ENCODE results near the gene AMY2B. TPM values are rescaled to one million over a fixed set of nuclear protein-coding genes. Genes with fewer than 3 reads are reported as not detected.
"Not testable (repeated sequence)": the region's sequence is repeated elsewhere in the genome, so short reads cannot be mapped to it uniquely, and the experiment has no call there.

The AMY2B gene
- total and polyA plus RNA-seq, 4 donors: 21.3 to 62.1 (median 35.9) TPM

DNA sequence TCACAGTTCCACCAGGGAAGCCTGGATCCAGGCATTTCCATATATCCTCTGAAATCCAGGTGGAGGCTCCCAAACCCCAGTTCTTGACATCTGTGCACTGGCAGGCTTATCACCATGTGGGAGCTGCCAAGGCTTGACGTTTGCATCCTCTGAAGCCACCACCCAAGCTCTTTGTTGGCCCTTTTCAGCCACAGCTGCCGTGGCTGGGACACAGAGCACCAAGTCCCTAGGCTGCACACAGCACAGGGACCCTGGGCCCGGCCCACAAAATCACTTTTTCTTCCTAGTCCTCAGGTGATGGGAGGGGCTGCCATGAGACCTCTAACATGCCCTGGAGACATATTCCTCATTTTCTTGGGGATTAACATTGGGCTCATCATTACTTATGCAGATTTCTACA lies 23.5 kb upstream of the AMY2B start:
- no peaks in the 10 kb centered on the region for H3K9me3 ChIP-seq (ENCODE audit: control insufficient read depth, insufficient read depth, low read length)

GRCh38 chr1:103560427-103560826 lies 11.0 kb upstream of the AMY2B start:
- H3K4me3 ChIP-seq (ENCODE audit: low read depth, low read length): no peak overlapping the region
- no peaks in the 10 kb centered on the region for H3K4me1 ChIP-seq (ENCODE audit: control insufficient read depth, insufficient read depth, low read length)
- no peaks in the 10 kb centered on the region for H3K9me3 ChIP-seq (ENCODE audit: control insufficient read depth, insufficient read depth, low read length)
- DNase-seq (ENCODE audit: low read depth in 4 of 6, low spot score in 6 of 6): no peak
- peaks cover 3% of the 10 kb centered on the region for H3K36me3 ChIP-seq (ENCODE audit: control insufficient read depth, insufficient read depth, low read length)
- no peak overlapping the region for H3K27ac ChIP-seq (ENCODE audit: low read depth, low read length)
- no peaks in the 10 kb centered on the region for H3K27me3 ChIP-seq (ENCODE audit: control insufficient read depth, insufficient read depth, low read length)

More for the DNA sequence above, 23.5 kb upstream of the AMY2B start:
- DNase-seq (ENCODE audit: low read depth in 4 of 6, low spot score in 6 of 6): no peak
- Histone ChIP-seq H3K4me1 (ENCODE audit: control insufficient read depth, insufficient read depth, low read length) (no peaks in the 10 kb centered on the region), H3K27ac (ENCODE audit: low read depth, low read length) (no peak overlapping the region), H3K27me3 (ENCODE audit: control insufficient read depth, insufficient read depth, low read length) (no peaks in the 10 kb centered on the region), H3K36me3 (ENCODE audit: control insufficient read depth, insufficient read depth, low read length) (peaks cover 12% of the 10 kb centered on the region), H3K4me3 (ENCODE audit: low read depth, low read length) (no peak overlapping the region)
- 97% methylated on average over 3 of the region's 3 CpGs for whole genome bisulfite sequencing (ENCODE audit: insufficient coverage)

GRCh38 chr1:103561124-103561523 lies 10.3 kb upstream of the AMY2B start:
- not testable (repeated sequence) for H3K4me3 ChIP-seq (ENCODE audit: low read depth, low read length); H3K36me3 ChIP-seq (ENCODE audit: control insufficient read depth, insufficient read depth, low read length); H3K4me1 ChIP-seq (ENCODE audit: control insufficient read depth, insufficient read depth, low read length); H3K27ac ChIP-seq (ENCODE audit: low read depth, low read length); H3K9me3 ChIP-seq (ENCODE audit: control insufficient read depth, insufficient read depth, low read length); H3K27me3 ChIP-seq (ENCODE audit: control insufficient read depth, insufficient read depth, low read length); DNase-seq (ENCODE audit: low read depth in 4 of 6, low spot score in 6 of 6)
- no CpG with 5 or more reads among the region's 3 CpGs for WGBS (ENCODE audit: insufficient coverage)

- Histone ChIP-seq H3K27ac (ENCODE audit: low read depth, low read length) (no peak overlapping the region), H3K9me3 (ENCODE audit: control insufficient read depth, insufficient read depth, low read length) (no peaks in the 10 kb centered on the region), H3K36me3 (ENCODE audit: control insufficient read depth, insufficient read depth, low read length) (peaks cover 3% of the 10 kb centered on the region), H3K4me3 (ENCODE audit: low read depth, low read length) (no peak overlapping the region), H3K27me3 (ENCODE audit: control insufficient read depth, insufficient read depth, low read length) (no peaks in the 10 kb centered on the region), H3K4me1 (ENCODE audit: control insufficient read depth, insufficient read depth, low read length) (no peaks in the 10 kb centered on the region)
- DNase-seq (ENCODE audit: low read depth in 4 of 6, low spot score in 6 of 6): no peak
- WGBS (ENCODE audit: insufficient coverage): 100% methylated on average over 2 of the region's 2 CpGs
These were observed 9.6 kb upstream of the AMY2B start for GRCh38 chr1:103561643-103562395.

DNA sequence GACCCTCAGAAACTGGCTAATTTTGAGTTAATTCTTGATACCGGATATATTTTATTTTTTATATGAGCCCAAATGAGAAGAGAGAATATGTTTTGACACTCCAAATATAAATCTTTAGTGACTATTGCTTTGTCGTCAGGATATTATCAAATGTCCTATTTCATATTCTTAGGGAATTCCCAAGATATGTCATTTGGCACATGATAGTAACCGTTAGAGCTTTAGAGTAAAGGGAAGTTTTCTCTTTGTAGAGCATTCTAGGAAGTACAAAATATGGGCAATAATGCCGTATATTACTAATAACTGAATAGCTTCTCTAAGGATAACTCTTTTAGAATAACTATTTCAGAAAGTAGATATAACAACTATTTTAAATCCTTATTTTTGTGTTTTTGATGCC lies 8.3 kb upstream of the AMY2B start:
- no peaks in the 10 kb centered on the region for H3K4me1 ChIP-seq (ENCODE audit: control insufficient read depth, insufficient read depth, low read length)
- H3K27me3 ChIP-seq (ENCODE audit: control insufficient read depth, insufficient read depth, low read length): no peaks in the 10 kb centered on the region
- H3K4me3 ChIP-seq (ENCODE audit: low read depth, low read length): no peak overlapping the region
- H3K9me3 ChIP-seq (ENCODE audit: control insufficient read depth, insufficient read depth, low read length): no peaks in the 10 kb centered on the region
- DNase-seq (ENCODE audit: low read depth in 4 of 6, low spot score in 6 of 6): no peak
- WGBS (ENCODE audit: insufficient coverage): no CpG with 5 or more reads among the region's 4 CpGs
- H3K27ac ChIP-seq (ENCODE audit: low read depth, low read length): no peak overlapping the region
- no peaks in the 10 kb centered on the region for H3K36me3 ChIP-seq (ENCODE audit: control insufficient read depth, insufficient read depth, low read length)

DNA sequence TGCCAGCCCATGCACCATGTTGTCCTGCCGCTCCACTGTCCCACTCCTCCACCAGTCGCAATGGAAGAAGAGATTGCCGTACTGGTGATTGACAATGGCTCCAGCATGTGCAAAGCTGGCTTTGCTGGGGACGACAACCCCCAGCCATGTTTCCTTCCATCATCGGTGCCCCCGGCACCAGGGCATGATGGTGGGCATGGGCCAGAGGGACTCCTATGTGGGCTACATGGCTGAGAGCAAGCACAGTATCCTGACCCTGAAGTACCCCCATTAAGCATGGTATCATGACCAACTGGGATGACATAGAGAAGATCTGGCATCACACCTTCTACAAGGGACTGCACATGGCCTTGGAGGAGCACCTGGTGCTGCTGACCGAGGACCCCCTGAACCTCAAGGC lies 1.9 kb upstream of the AMY2B start:
- H3K27me3 ChIP-seq (ENCODE audit: control insufficient read depth, insufficient read depth, low read length): no peaks in the 10 kb centered on the region
- H3K9me3 ChIP-seq (ENCODE audit: control insufficient read depth, insufficient read depth, low read length): no peaks in the 10 kb centered on the region
- no peak overlapping the region for H3K4me3 ChIP-seq (ENCODE audit: low read depth, low read length)
- WGBS (ENCODE audit: insufficient coverage): 93% methylated on average over 4 of the region's 7 CpGs
- H3K36me3 ChIP-seq (ENCODE audit: control insufficient read depth, insufficient read depth, low read length): no peaks in the 10 kb centered on the region
- no peak overlapping the region for H3K27ac ChIP-seq (ENCODE audit: low read depth, low read length)
- DNase-seq (ENCODE audit: low read depth in 4 of 6, low spot score in 6 of 6): no peak
- H3K4me1 ChIP-seq (ENCODE audit: control insufficient read depth, insufficient read depth, low read length): no peaks in the 10 kb centered on the region

DNA sequence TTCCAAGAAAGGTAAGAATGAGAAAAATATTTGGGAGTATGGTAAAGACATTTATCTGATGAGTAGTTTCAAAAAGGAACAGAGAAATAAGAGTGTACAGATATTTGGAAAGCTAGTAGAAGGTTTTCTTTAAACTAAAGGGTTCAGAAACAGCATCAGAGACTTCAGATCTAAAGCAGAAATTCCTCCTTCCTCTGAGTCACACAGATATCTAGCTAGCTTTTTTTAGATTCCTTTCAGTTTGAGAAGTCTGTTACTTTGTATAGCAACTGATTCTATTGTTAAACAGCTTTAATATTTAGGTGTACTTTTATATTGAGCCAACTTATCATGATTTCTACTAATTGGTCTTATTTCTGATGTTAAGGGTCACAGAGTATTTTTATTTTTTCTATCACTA lies 4.7 kb downstream of the AMY2B start:
- no peak for DNase-seq (ENCODE audit: low read depth in 4 of 6, low spot score in 6 of 6)
- H3K9me3 ChIP-seq (ENCODE audit: control insufficient read depth, insufficient read depth, low read length): no peaks in the 10 kb centered on the region
- H3K36me3 ChIP-seq (ENCODE audit: control insufficient read depth, insufficient read depth, low read length): no peaks in the 10 kb centered on the region
- H3K4me3 ChIP-seq (ENCODE audit: low read depth, low read length): no peak overlapping the region
- no peaks in the 10 kb centered on the region for H3K27me3 ChIP-seq (ENCODE audit: control insufficient read depth, insufficient read depth, low read length)
- no peak overlapping the region for H3K27ac ChIP-seq (ENCODE audit: low read depth, low read length)
- H3K4me1 ChIP-seq (ENCODE audit: control insufficient read depth, insufficient read depth, low read length): no peaks in the 10 kb centered on the region

GRCh38 chr1:103576784-103577183 lies 5.4 kb downstream of the AMY2B start:
- not testable (repeated sequence) for DNase-seq (ENCODE audit: low read depth in 4 of 6, low spot score in 6 of 6); H3K27me3 ChIP-seq (ENCODE audit: control insufficient read depth, insufficient read depth, low read length); H3K36me3 ChIP-seq (ENCODE audit: control insufficient read depth, insufficient read depth, low read length); H3K4me1 ChIP-seq (ENCODE audit: control insufficient read depth, insufficient read depth, low read length); H3K4me3 ChIP-seq (ENCODE audit: low read depth, low read length); H3K9me3 ChIP-seq (ENCODE audit: control insufficient read depth, insufficient read depth, low read length); H3K27ac ChIP-seq (ENCODE audit: low read depth, low read length)
- WGBS (ENCODE audit: insufficient coverage): 100% methylated on average over 2 of the region's 5 CpGs

DNA sequence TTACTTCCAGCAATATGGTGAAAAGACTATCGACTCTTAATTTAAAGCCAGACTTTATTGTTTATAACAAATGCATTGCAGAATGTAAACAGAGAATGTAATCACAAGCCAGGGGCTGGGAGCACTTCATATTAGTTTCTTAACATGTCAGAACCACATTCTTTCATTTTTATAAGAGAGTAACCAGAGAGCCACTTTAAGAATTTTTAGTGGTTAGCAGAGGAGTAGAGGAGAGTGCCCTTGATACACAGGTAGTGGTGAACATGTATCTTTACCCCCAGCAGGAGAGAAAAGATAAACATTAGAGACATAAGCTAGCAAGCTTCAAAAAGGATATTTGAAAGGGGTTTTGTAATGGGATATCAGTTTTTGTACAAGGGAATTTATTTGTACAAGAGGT lies 11.1 kb downstream of the AMY2B start:
- Histone ChIP-seq H3K4me3 (ENCODE audit: low read depth, low read length) (no peak overlapping the region), H3K27ac (ENCODE audit: low read depth, low read length) (no peak overlapping the region), H3K27me3 (ENCODE audit: control insufficient read depth, insufficient read depth, low read length) (no peaks in the 10 kb centered on the region), H3K36me3 (ENCODE audit: control insufficient read depth, insufficient read depth, low read length) (no peaks in the 10 kb centered on the region), H3K9me3 (ENCODE audit: control insufficient read depth, insufficient read depth, low read length) (peaks cover 1% of the 10 kb centered on the region), H3K4me1 (ENCODE audit: control insufficient read depth, insufficient read depth, low read length) (no peaks in the 10 kb centered on the region)
- no peak for DNase-seq (ENCODE audit: low read depth in 4 of 6, low spot score in 6 of 6)
- no CpG with 5 or more reads among the region's 1 CpG for whole genome bisulfite sequencing (ENCODE audit: insufficient coverage)

DNA sequence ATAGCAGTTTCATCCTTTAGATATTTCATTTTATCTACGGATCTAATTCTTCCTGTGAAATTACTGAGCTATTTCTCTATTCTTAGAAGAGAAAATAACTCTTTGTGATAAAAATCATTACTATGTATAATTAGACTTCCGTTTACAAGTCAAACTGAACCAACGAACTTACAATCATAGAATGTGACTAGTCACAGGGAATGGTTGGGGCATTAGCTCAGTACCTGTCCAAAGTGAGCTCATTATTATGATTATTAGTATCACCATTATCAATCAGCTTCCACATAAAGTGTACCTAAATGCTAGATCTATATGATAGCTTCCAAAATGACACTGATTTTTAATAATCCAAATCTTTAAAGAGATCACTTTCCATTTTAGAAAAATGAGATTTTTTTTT lies 12.5 kb downstream of the AMY2B start:
- Histone ChIP-seq H3K27ac (ENCODE audit: low read depth, low read length) (no peak overlapping the region), H3K27me3 (ENCODE audit: control insufficient read depth, insufficient read depth, low read length) (no peaks in the 10 kb centered on the region), H3K9me3 (ENCODE audit: control insufficient read depth, insufficient read depth, low read length) (peaks cover 7% of the 10 kb centered on the region), H3K36me3 (ENCODE audit: control insufficient read depth, insufficient read depth, low read length) (no peaks in the 10 kb centered on the region), H3K4me1 (ENCODE audit: control insufficient read depth, insufficient read depth, low read length) (no peaks in the 10 kb centered on the region), H3K4me3 (ENCODE audit: low read depth, low read length) (no peak overlapping the region)
- no peak for DNase-seq (ENCODE audit: low read depth in 4 of 6, low spot score in 6 of 6)
- no CpG with 5 or more reads among the region's 3 CpGs for WGBS (ENCODE audit: insufficient coverage)

Measured in spinal cord (tissue), 10 donors.